GM19438 (cell line): ENCODE measurements around the gene MEGF10.

ENCODE experiments used
- ATAC-seq: cut with Tn5 transposase; IDR thresholded peaks from one replicate; pipeline ENCODE4 v1.9.1; 2021; ENCODE audit warnings: low read depth; ENCODE audit not compliant: unreplicated experiment

MEGF10 gene

DNA sequence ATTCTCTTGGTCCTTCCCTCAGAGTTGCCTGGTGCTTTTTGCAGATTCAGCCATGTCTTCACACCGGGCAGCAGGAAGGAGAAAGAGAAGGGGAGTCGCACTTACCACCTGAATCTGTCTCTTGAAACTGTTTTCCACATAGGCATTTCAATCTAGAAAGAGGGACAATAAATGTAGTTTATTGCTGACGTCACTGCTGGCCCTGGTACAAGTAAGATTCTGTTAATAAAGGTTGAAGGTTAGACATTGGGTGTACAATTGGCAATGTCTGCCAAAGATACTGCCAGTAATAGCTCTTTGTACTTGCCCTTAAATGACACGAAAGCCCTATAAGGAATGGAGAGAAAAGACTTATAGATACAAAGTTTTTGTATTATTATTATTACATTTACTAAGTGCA lies 72.8 kb downstream of the MEGF10 start:
- ATAC-seq: no peak

DNA sequence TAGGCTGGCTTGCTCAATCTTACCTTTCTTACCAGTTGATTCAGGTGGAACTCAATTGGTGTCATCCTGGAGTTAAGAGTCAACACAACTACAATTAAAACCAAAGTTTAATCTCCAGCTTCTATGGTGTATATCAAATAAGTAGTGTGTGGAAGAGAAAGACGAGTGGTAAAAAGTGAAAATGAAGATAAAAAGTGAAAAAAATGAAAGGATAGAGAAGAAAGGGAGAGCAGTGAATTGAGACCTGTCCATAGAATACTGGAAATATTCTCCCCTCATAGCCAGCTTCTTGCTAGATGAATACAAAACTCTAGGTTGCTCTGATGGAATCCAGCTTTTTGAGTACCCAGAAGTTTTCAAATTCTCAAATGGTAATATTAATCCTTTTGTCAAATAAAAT lies 76.4 kb downstream of the MEGF10 start:
- no peak for ATAC-seq

DNA sequence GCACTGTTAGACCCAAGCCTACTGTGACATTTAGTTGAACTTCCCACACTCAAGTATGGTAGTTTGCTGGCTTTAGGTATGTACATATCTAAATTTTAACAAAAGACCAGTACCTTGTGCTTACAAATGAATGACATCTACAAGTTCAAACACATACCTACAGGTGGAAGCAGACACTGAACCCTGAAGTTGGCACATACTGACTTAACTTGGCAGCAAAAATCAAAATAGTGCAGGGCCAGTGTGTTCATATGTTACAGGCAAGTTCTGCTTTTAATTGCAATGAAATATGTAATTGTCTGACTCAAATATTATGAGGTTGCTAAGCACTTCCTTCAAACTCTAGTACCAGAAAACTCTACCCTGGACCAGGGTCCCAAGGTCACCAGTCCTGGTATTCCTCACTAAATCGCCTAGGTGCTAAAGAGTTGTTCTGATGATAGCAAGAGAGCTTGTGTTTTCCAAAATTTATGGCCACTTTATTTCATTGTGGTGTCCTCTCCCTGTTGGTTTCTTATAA lies 77.4 kb downstream of the MEGF10 start:
- ATAC-seq: no peak

DNA sequence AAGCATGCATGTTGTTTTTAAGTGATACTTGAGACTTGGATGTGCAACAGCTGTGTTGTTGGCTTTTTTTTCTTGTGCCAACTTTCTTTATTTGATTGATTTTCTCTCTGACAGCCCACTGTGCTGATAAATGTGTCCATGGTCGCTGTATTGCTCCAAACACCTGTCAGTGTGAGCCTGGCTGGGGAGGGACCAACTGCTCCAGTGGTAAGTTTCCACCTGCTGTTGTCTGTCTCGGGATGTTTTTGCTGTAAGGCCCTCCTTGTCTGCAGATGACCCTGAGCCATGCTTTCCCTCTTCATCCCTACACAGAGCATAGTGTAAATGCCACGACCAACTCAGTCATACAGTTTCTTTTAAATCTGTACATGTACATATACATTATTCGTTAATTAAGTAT lies 79.2 kb downstream of the MEGF10 start:
- ATAC-seq: no peak

DNA sequence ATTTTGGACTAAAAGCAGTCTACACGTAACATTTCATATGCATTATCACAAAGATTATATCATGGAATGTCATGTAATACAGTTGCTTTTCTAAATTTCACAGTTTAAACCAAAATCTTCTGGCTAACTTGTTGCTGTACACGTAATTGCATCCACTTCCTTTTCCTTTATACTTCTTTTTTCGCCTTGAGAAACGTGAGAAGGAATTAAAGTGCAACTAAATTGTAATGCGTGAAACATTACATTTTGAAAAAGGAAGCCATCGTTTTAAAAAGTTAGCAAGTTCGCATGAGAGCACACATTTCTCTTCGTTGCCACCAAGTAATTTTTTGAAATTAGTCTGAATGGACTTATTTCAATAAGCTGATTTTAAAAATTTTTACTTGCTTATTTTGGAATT lies 80.0 kb downstream of the MEGF10 start:
- no peak for ATAC-seq

DNA sequence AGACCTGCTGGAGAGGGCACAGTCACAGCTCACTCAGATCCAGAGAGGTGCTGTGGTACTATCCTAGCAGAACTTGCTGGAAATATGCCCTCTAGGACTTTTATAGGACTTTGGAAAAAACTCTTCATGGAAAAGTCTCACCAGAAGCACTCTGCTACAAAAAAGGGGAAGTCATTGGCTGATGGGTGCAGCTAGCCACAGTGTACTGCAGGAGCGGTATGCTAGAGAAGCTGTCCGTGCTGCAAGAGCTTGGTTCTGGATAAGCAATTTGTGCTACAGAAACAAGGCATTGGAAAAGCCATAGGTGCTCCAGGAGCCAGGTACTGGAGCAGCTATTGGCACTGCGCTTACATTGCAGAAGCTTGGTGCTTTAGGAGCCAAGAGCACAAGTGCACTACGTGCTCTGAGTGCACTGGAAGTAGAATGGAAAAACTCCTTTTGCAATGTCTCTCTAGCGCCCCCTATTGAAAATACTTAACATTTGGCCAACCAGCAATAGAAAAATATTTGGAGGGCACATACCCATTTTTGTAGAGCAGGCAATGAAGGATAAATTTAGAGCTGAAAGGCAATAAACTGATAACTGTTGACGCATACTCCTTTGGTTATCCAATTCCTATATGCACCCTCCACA lies 83.4 kb downstream of the MEGF10 start:
- ATAC-seq: no peak

DNA sequence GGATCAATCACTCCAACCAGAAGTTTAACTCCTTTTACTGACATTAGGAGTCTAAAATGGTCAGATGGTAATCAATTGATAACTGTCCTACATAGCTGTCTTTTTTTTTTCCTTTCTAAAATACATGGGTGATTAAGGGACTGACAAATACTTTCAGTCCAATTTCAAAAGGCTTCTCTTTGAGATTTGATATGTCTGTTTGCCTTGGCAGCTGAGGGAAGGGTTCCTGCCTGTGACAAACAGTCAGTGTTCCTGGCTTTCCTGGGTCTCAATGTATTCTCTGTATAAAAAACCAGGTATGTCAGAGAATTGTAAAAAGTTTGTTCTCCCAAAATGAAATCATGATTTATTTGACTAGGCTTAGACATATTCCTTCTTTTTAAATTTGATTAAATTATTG lies 84.5 kb downstream of the MEGF10 start:
- ATAC-seq: no peak

DNA sequence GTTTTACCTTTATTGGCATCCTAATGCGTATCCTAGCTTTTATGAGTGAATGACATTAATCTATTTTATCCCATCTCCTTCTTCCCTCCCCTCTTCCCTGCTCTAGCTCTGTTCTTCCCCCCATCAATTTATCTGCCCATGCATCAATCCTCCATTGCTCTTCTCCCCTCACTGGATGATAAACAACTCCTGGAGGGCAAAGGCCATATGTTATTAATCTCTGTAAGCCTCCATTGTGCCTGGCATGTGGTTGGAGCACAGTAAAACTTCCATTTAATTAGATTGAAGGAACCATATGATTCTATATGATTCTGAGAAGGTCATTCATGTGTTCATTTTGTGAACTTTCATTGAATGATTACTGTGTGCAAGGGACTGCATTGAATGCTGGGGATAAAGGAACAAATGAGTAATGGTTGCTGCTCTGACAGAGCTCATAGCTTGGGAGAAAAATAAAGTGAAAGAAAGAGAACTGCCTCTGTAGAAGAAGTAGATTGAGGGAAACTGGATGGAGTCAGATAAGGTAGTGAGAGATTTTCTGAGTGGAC lies 85.0 kb downstream of the MEGF10 start:
- ATAC-seq: no peak

DNA sequence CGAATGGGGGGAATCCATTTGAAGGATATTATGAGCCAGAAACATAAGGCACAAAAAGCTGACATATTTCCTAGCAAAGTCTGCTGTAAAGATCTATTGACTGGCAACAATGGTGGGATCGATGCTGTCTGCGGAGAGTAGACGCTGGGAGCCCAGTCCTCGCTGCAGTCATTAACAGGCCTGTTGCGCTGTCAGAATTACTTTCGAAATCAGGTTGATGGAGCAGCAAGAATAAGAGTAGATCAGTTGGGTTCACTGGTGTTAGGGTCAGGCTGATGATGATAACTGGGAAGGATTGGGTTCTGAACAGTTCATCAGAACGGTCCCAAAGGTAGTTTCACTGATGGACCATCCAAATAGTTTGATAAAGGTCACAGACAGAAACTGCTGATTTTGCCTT lies 87.1 kb downstream of the MEGF10 start:
- no peak for ATAC-seq

DNA sequence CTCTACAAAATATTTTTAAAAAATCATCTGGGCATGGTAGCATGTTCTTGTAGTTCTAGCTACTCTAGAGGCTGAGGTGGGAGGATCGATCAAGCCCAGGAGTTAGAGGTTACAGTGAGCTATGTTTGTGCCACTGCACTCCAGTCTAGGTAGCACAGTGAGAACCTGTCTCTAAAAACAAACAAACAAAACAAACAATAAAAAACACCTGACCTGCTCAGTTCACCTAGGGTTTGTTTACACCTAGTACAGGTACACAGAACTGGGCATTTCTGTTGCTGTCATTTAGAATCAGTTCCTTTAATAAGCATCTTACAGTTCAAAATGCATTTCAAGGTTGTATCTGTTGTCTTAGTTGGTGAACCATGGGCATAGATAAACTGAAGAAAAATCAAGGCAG lies 95.3 kb downstream of the MEGF10 start:
- ATAC-seq: no peak

DNA sequence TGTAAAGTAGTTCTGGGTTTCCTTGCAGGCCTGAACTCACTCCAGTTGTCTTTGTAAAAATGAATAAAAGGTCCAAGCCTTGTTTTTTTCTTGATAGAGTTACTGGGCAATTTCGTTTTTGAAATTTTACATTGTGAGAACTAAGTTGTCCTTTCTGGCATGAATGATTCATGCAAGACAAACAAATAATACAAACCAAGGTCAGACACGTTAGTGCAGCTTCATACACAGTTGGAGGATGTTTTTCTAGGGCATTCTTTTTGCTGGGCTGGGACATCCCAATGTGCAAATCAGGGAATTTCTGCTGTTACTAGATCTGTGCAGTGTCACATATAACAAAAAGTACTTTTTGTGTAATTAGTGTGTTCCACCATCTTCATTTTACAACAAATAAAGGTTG lies 96.0 kb downstream of the MEGF10 start:
- ATAC-seq: no peak

DNA sequence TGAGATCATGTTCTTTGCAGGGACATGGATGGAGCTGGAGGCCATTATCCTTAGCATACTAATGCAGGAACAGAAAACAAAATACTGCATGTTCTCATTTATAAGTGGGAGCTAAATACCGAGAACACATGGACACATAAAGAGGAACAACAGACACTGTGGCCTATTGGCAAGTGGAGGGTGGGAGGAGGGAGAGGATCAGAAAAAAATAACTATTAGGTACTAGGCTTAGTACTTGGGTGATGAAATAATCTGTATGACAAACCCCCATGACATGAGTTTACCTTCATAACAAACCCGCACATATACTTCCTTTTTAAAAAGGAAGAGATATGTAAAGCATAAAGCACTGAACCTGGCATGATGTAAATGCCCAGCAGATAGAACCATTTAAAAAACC lies 99.0 kb downstream of the MEGF10 start:
- no peak for ATAC-seq

DNA sequence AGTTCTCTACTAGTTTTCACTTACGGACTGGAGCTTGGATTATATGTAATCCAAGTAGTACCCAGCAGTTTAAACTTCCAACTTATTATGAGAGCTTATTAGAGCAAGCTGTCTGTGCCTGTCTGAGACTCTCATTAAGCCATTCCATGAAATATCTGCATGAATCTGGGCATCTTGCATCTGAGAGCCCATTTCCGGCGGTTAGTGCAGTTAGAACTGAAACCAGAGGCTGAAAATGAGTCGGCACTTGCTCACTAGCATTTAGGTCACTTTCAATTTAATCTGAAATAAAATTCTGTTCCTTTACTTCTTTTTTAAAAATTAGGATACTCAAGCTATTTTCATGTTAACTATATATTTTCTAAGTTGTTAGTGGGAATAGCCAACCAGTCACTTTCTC lies 102.2 kb downstream of the MEGF10 start:
- no peak for ATAC-seq

DNA sequence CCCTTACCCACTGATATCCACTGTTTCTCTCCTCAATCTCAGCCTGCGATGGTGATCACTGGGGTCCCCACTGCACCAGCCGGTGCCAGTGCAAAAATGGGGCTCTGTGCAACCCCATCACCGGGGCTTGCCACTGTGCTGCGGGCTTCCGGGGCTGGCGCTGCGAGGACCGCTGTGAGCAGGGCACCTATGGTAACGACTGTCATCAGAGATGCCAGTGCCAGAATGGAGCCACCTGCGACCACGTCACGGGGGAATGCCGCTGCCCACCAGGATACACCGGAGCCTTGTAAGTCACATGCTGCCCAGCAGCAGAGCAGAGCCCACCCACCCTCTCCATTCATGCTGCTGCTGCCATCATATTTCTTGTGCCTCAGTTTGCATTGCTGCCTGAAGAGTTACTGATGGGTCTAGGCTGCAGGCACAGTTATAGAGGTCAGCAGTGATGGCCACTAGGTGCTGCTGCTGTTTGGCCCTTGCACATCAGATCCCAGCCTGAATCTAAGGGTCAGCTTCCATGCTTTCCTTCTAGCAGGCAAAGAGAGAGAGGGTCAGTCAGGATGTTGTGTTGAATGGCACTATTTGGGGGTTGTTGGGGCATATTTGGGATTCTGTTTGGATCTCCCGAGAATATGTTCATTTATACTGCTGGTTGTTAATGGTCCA lies 106.0 kb downstream of the MEGF10 start:
- no peak for ATAC-seq

DNA sequence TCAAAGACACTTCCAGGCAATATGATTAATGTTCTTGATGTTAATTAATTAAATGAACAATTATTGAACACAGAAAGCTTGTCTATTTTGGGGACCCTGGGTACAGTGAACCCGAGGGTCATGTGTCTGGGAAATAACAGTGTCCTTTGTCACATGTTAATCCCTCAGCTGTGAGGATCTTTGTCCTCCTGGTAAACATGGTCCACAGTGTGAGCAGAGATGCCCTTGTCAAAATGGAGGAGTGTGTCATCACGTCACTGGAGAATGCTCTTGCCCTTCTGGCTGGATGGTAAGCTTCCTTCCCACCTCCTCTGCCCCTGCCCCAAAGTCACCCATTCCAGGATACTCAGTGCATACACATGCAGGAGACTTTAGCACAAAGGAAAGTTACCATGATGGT lies 107.9 kb downstream of the MEGF10 start:
- ATAC-seq: no peak

DNA sequence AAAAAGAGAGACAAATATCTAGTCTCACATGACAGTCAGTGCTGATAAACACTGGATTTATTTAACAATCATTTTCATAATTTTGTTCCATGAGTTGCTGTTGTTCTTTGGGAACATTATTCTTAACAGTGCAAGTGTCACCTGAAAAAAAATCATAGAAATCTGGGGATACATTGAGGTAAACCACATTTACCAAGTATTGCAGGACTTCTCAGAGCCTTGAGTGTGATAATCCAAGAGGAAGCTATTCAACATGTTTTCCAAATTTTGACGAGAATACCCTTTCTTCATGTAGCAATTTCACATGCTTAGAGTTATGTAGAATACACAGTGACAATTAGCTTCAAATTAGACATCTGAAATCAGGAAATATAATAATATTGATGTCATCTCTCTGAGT lies 108.5 kb downstream of the MEGF10 start:
- ATAC-seq: no peak

DNA sequence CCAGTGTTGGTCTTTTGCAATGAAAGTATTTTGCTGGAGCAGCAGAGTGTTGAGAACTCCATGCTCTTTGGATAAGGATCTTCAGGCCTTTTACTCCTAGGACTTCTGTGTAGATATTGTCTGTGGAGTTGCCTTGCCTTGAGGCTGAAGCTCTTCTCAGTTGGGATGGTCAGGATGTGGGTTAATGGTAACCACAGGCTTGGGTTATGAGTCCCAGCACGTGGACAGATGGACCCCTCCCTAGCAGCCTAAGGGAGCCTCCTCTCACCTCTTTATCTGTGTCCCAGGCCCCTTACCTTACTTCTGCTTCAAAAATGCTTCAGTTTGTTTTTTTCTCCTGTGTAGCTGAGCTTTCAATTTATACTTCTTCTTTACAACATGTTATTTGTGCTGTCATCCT lies 109.9 kb downstream of the MEGF10 start:
- no peak for ATAC-seq

DNA sequence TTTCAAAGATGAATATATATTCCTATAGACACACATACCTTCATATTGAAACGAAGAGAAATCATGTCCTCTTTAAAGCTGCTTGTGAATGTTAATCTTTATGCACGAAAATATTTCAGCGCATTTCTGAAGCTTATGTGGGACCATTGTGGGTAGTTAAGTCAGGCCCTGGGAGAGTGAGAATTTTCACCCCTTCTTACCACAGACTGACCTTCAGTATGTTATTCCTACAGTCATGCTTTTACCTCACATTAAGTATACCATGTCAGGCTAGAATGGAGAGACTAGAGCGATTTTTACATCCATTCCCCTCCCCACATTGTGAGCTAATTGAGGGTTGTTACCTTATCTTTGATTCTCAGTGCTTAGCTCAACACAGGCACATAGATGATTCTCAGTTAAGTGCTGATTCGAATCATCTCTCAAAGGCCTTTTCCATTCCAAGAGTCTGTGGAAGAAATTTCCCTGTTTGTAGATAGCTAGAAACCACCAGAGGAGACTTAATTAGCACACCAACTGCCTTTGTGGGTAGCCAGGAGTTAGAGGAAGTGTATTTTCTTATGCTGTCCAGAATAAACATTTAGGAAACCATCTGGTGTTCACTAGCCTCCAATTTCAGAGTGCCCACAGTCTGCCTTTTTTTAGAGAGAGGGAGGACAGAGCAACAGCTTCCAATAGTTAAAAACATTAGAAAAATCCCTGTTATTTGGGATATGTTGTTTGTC lies 110.5 kb downstream of the MEGF10 start:
- ATAC-seq: no peak

DNA sequence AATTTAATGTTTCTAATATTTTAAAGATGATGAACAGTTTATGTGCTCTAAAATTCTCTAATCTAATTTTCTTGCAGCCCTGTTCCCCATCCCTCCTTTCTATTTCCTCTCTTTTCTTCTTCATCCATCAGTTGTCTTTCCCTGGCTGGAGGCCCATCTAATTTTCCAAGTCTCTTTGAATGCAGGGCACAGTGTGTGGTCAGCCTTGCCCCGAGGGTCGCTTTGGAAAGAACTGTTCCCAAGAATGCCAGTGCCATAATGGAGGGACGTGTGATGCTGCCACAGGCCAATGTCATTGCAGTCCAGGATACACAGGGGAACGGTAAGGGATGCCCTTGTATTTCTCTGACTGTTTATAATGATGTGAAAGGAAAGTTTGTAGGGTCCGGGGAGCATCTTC lies 111.8 kb downstream of the MEGF10 start:
- ATAC-seq: no peak

DNA sequence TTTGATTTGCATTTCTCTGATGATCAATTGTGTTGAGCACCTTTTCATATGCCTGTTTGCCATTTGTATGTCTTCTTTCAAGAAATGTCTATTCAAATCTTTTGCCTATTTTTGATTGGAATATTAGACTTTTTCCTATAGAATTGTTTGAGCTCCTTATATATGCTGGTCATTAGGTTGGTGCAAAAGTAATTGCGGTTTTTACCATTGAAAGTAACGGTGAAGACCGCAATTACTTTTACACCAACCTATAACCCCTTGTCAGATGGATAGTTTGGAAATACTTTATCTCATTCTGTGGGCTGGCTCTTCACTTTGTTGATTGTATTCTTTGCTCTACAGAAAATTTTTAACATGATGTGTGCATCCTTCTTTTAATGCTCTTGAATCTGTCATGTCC lies 113.6 kb downstream of the MEGF10 start:
- ATAC-seq: no peak

DNA sequence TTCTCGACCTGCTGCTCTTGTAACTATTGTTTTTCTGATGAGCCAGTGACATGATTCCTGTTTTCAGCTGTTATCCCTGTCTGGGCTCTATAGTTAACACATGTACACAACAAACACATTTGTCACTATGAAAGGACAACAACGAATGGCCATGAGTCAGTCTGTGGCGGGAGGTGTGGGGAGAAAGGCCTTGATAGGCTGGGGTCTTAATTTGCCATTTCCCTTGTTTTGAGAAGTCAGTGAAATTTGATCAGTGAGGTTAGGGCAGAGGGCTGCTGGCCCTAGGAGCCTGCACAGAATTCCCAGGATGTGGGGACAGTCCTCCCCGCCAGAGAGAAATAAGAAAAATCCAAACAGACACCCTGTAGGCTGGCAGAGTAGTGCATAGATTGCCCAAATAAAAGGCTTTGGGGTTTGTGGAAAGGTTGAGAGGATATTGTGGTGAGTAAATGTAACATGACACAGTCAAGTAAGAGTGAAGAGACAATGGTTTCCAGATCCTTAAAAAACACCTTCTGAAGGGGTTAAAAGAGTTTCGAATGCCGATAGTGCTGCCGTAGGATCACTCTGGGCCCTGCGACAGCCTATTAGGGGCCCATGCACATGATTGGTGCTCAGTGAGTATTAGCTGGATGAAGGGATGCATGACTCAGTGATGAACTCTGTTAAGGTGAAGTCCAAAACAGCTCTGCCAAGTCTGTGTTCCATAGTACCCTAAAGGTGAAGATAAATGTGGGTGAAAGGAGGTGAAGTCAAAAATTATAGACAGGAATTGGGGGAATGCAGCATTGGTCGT lies 115.9 kb downstream of the MEGF10 start:
- ATAC-seq: no peak
